MM.1S (cell line): ENCODE results near the gene RSPH4A.
A peak's percentile ranks its signal among the peaks of the same experiment; 100 is the strongest.

Source experiments
- DNase-seq: peaks from one replicate; pipeline ENCODE4 v3.0.0-alpha.2; 2015
- H2AFZ ChIP-seq: fragments of 300-600 bp; sonication (generic); 2 replicates; pipeline ENCODE4 v1.6.0; 2016; ENCODE audit warnings: antibody characterized with exemption, low read length
- H3F3A ChIP-seq: fragments of 300-600 bp; sonication (generic); 2 replicates; pipeline ENCODE4 v1.6.1; 2016; ENCODE audit warnings: mild to moderate bottlenecking, antibody characterized with exemption, low read length, moderate library complexity, mixed read lengths; ENCODE audit not compliant: insufficient read depth
- H3K27ac ChIP-seq: fragments of 300-600 bp; sonication (generic); 2 replicates; pipeline ENCODE4 v1.5.1; 2016; ENCODE audit warnings: mild to moderate bottlenecking, low read length
- H3K27me3 ChIP-seq: fragments of 300-600 bp; sonication (generic); replicated peaks from 2 replicates; pipeline ENCODE4 v1.6.0; 2016; ENCODE audit warnings: low read length; ENCODE audit not compliant: insufficient read depth
- H3K36me3 ChIP-seq: fragments of 300-600 bp; sonication (generic); replicated peaks from 2 replicates; pipeline ENCODE4 v1.6.1; 2016; ENCODE audit warnings: mild to moderate bottlenecking, low read length, mixed read lengths; ENCODE audit not compliant: insufficient read depth
- H3K4me1 ChIP-seq: fragments of 300-600 bp; sonication (generic); 2 replicates; pipeline ENCODE4 v1.6.1; 2016; ENCODE audit warnings: low read length, mixed read lengths
- H3K4me2 ChIP-seq: fragments of 300-600 bp; sonication (generic); 2 replicates; pipeline ENCODE4 v1.6.0; 2016; ENCODE audit warnings: low read depth, low read length
- H3K4me3 ChIP-seq: fragments of 300-600 bp; sonication (generic); 2 replicates; pipeline ENCODE4 v1.5.1; 2016; ENCODE audit warnings: low read length, mixed read lengths
- H3K79me2 ChIP-seq: fragments of 300-600 bp; sonication (generic); 2 replicates; pipeline ENCODE4 v1.6.1; 2016; ENCODE audit warnings: mixed run types, low read length, mixed read lengths
- H3K9ac ChIP-seq: fragments of 300-600 bp; sonication (generic); 2 replicates; pipeline ENCODE4 v1.6.1; 2016; ENCODE audit warnings: low read length, mixed read lengths
- H3K9me2 ChIP-seq: fragments of 300-600 bp; sonication (generic); replicated peaks from 2 replicates; pipeline ENCODE4 v1.6.1; 2016; ENCODE audit warnings: mild to moderate bottlenecking, low read length, mixed read lengths; ENCODE audit not compliant: insufficient read depth
- H3K9me3 ChIP-seq: fragments of 300-600 bp; sonication (generic); replicated peaks from 2 replicates; pipeline ENCODE4 v1.6.1; 2016; ENCODE audit warnings: mild to moderate bottlenecking, low read length, mixed read lengths; ENCODE audit not compliant: insufficient read depth
- H4K20me1 ChIP-seq: fragments of 300-600 bp; sonication (generic); 2 replicates; pipeline ENCODE4 v1.6.1; 2016; ENCODE audit warnings: mild to moderate bottlenecking, low read length, moderate library complexity, mixed read lengths; ENCODE audit not compliant: insufficient read depth
- EZH2 ChIP-seq: fragments of 300-600 bp; sonication (generic); optimal IDR thresholded peaks from 2 replicates; pipeline ENCODE3; 2017; ENCODE audit warnings: low read depth, mild to moderate bottlenecking, antibody characterized with exemption, low read length, mixed read lengths
- EZH2phosphoT487 ChIP-seq: fragments of 300-600 bp; sonication (generic); IDR thresholded peaks from 2 replicates; pipeline ENCODE4 v1.6.1; 2018; ENCODE audit warnings: antibody characterized with exemption, low read length
- TF ChIP-seq, protein P1 (sequence below): fragments of 300-600 bp; sonication (generic); IDR thresholded peaks from 2 replicates; pipeline ENCODE4 v1.5.1; 2016; ENCODE audit warnings: antibody characterized with exemption, low read length, mixed read lengths

RSPH4A gene

GRCh38 chr6:116615937-116616736 lies at the start of gene RSPH4A:
Gene RSPH4A (plus strand): TSS chr6:116616479. CDS start chr6:116616624, 145 bp downstream.
- TF ChIP-seq EZH2, result no peak
- TF ChIP-seq, protein P1, sequence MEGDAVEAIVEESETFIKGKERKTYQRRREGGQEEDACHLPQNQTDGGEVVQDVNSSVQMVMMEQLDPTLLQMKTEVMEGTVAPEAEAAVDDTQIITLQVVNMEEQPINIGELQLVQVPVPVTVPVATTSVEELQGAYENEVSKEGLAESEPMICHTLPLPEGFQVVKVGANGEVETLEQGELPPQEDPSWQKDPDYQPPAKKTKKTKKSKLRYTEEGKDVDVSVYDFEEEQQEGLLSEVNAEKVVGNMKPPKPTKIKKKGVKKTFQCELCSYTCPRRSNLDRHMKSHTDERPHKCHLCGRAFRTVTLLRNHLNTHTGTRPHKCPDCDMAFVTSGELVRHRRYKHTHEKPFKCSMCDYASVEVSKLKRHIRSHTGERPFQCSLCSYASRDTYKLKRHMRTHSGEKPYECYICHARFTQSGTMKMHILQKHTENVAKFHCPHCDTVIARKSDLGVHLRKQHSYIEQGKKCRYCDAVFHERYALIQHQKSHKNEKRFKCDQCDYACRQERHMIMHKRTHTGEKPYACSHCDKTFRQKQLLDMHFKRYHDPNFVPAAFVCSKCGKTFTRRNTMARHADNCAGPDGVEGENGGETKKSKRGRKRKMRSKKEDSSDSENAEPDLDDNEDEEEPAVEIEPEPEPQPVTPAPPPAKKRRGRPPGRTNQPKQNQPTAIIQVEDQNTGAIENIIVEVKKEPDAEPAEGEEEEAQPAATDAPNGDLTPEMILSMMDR, result no peak
- no peak for TF ChIP-seq EZH2phosphoT487
- Histone ChIP-seq H3K4me1 (0 out of 2 replicates have a peak, but pooled peaks cover 9% of the 10 kb centered on the region), H4K20me1 (no peaks in the 10 kb centered on the region), H3K4me2 (peak within 1 kb of the TSS; percentile 82), H3K79me2 (no peaks in the 10 kb centered on the region), H3K9ac (peak within 1 kb of the TSS; percentile 57; the same call in 1 of the 2 replicates), H3K9me2 (no peaks in the 10 kb centered on the region), H3K4me3 (peak within 1 kb of the TSS; percentile 83), H3K27me3 (no peaks in the 10 kb centered on the region), H3K36me3 (no peaks in the 10 kb centered on the region), H3K9me3 (no peaks in the 10 kb centered on the region), H2AFZ (peak within 1 kb of the TSS; percentile 93), H3K27ac (peak within 1 kb of the TSS; percentile 49; the same call in 1 of the 2 replicates), H3F3A (peaks cover 8% of the 10 kb centered on the region; the same call in 1 of the 2 replicates)
- peak; percentile 90 for DNase-seq

- Histone ChIP-seq H3K27ac (no peak overlapping the region), H3K4me1 (peaks cover 12% of the 10 kb centered on the region), H3K79me2 (peaks cover 27% of the 10 kb centered on the region), H3K27me3 (no peaks in the 10 kb centered on the region), H3K9me3 (no peaks in the 10 kb centered on the region), H3F3A (peaks cover 8% of the 10 kb centered on the region), H3K36me3 (no peaks in the 10 kb centered on the region), H3K4me3 (no peak overlapping the region), H4K20me1 (no peaks in the 10 kb centered on the region), H3K9ac (no peak overlapping the region), H3K9me2 (no peaks in the 10 kb centered on the region), H2AFZ (no peak overlapping the region), H3K4me2 (no peak overlapping the region)
- TF ChIP-seq EZH2 (no peak), EZH2phosphoT487 (no peak)
- TF ChIP-seq, protein P1, result no peak
- no peak for DNase-seq
Measured at GRCh38 chr6:116568111-116568510, 48.2 kb upstream of the RSPH4A start.

- no peak overlapping the region for H3K4me2 ChIP-seq
- no peak overlapping the region for H3K27ac ChIP-seq
- no peaks in the 10 kb centered on the region for H3K36me3 ChIP-seq
- peaks cover 8% of the 10 kb centered on the region for H3F3A ChIP-seq
- no peak for DNase-seq
- no peak overlapping the region for H3K4me3 ChIP-seq
- H3K79me2 ChIP-seq, result peaks cover 37% of the 10 kb centered on the region
- H4K20me1 ChIP-seq, result no peaks in the 10 kb centered on the region
- no peaks in the 10 kb centered on the region for H3K9me2 ChIP-seq
- no peaks in the 10 kb centered on the region for H3K9me3 ChIP-seq
- TF ChIP-seq, protein P1, result no peak
- TF ChIP-seq EZH2phosphoT487 (no peak), EZH2 (no peak)
- peaks cover 13% of the 10 kb centered on the region for H3K4me1 ChIP-seq
- no peaks in the 10 kb centered on the region for H3K27me3 ChIP-seq
- H3K9ac ChIP-seq, result no peak overlapping the region
- H2AFZ ChIP-seq, result no peak overlapping the region
Measured at GRCh38 chr6:116568821-116569755, 47.2 kb upstream of the RSPH4A start.
